ENCODE data around the gene NTM. TPM values are rescaled to one million over a fixed set of nuclear protein-coding genes. Genes with fewer than 3 reads are reported as not detected.

NTM gene
- polyA plus RNA-seq, 1 donor from 2014 or later: 39.4 TPM

DNA sequence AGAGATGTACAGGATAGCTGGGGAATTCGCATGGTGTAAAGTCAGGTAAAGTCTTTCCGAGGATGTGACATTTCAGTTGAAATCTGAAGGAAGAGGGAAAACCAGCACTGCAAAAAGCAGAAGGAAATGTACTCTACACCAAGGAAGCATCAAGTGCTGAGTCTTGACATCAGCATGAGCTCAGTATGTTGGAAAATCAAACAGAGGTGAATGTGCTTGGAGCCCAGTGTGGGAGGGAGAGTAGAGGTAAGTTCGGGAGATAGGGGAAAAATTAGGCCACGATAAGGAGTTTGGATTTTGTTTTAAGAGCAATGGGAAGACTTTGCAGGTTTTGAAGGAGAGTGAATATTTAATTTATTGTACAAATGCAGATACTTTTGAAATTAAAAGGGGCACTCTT lies 484.0 kb downstream of the NTM start:
- Histone ChIP-seq H2AFZ (ENCODE audit: low read depth, low read length) (no peak overlapping the region), H4K20me1 (ENCODE audit: insufficient read depth) (no peaks in the 10 kb centered on the region), H3K79me2 (replicated peaks; ENCODE audit: insufficient read depth, low read length) (no peaks in the 10 kb centered on the region), H3K36me3 (ENCODE audit: insufficient read depth, low read length) (no peaks in the 10 kb centered on the region), H3K27ac (ENCODE audit: low read length) (no peak overlapping the region), H3K4me2 (ENCODE audit: low read length) (no peak overlapping the region), H3K9ac (ENCODE audit: low read length) (no peak overlapping the region), H3K9me2 (ENCODE audit: insufficient read depth, low read length) (no peaks in the 10 kb centered on the region), H3K9me3 (ENCODE audit: low read length) (no peaks in the 10 kb centered on the region), H3K27me3 (ENCODE audit: insufficient read depth, low read depth, low read length) (no peaks in the 10 kb centered on the region), H3F3A (ENCODE audit: insufficient read depth, low read length, poor library complexity, severe bottlenecking) (no peaks in the 10 kb centered on the region), H3K4me3 (ENCODE audit: low read length) (no peak overlapping the region)
- no peak for TF ChIP-seq EZH2 (IDR thresholded peaks at IDR 0.05; ENCODE audit: borderline replicate concordance, insufficient read depth, low read length, poor library complexity, severe bottlenecking)
- TF ChIP-seq SMC3 (conservative IDR thresholded peaks at IDR 0.05; ENCODE audit: poor library complexity): no peak
- TF ChIP-seq TAF1 (IDR thresholded peaks at IDR 0.05; ENCODE audit: low read depth): no peak
- no peak for TF ChIP-seq RAD21 (conservative IDR thresholded peaks at IDR 0.05)
- TF ChIP-seq, protein P1, sequence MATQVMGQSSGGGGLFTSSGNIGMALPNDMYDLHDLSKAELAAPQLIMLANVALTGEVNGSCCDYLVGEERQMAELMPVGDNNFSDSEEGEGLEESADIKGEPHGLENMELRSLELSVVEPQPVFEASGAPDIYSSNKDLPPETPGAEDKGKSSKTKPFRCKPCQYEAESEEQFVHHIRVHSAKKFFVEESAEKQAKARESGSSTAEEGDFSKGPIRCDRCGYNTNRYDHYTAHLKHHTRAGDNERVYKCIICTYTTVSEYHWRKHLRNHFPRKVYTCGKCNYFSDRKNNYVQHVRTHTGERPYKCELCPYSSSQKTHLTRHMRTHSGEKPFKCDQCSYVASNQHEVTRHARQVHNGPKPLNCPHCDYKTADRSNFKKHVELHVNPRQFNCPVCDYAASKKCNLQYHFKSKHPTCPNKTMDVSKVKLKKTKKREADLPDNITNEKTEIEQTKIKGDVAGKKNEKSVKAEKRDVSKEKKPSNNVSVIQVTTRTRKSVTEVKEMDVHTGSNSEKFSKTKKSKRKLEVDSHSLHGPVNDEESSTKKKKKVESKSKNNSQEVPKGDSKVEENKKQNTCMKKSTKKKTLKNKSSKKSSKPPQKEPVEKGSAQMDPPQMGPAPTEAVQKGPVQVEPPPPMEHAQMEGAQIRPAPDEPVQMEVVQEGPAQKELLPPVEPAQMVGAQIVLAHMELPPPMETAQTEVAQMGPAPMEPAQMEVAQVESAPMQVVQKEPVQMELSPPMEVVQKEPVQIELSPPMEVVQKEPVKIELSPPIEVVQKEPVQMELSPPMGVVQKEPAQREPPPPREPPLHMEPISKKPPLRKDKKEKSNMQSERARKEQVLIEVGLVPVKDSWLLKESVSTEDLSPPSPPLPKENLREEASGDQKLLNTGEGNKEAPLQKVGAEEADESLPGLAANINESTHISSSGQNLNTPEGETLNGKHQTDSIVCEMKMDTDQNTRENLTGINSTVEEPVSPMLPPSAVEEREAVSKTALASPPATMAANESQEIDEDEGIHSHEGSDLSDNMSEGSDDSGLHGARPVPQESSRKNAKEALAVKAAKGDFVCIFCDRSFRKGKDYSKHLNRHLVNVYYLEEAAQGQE (IDR thresholded peaks at IDR 0.05; ENCODE audit: borderline replicate concordance): no peak
- TF ChIP-seq POLR2AphosphoS5 (IDR thresholded peaks at IDR 0.05): no peak
- no peak for TF ChIP-seq EP300 (conservative IDR thresholded peaks at IDR 0.05; ENCODE audit: poor library complexity, severe bottlenecking)
- TF ChIP-seq, protein P2, sequence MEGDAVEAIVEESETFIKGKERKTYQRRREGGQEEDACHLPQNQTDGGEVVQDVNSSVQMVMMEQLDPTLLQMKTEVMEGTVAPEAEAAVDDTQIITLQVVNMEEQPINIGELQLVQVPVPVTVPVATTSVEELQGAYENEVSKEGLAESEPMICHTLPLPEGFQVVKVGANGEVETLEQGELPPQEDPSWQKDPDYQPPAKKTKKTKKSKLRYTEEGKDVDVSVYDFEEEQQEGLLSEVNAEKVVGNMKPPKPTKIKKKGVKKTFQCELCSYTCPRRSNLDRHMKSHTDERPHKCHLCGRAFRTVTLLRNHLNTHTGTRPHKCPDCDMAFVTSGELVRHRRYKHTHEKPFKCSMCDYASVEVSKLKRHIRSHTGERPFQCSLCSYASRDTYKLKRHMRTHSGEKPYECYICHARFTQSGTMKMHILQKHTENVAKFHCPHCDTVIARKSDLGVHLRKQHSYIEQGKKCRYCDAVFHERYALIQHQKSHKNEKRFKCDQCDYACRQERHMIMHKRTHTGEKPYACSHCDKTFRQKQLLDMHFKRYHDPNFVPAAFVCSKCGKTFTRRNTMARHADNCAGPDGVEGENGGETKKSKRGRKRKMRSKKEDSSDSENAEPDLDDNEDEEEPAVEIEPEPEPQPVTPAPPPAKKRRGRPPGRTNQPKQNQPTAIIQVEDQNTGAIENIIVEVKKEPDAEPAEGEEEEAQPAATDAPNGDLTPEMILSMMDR (IDR thresholded peaks at IDR 0.05; ENCODE audit: poor library complexity, severe bottlenecking): no peak
- TF ChIP-seq MXI1 (conservative IDR thresholded peaks at IDR 0.05; ENCODE audit: poor library complexity, severe bottlenecking): no peak

GRCh38 chr11:131855320-131855719 lies 484.9 kb downstream of the NTM start:
- Histone ChIP-seq H4K20me1 (ENCODE audit: insufficient read depth) (no peaks in the 10 kb centered on the region), H3F3A (ENCODE audit: insufficient read depth, low read length, poor library complexity, severe bottlenecking) (no peaks in the 10 kb centered on the region), H2AFZ (ENCODE audit: low read depth, low read length) (no peak overlapping the region), H3K36me3 (ENCODE audit: insufficient read depth, low read length) (no peaks in the 10 kb centered on the region), H3K27me3 (ENCODE audit: insufficient read depth, low read depth, low read length) (no peaks in the 10 kb centered on the region), H3K27ac (ENCODE audit: low read length) (no peak overlapping the region), H3K79me2 (replicated peaks; ENCODE audit: insufficient read depth, low read length) (no peaks in the 10 kb centered on the region), H3K4me3 (ENCODE audit: low read length) (no peak overlapping the region), H3K9me2 (ENCODE audit: insufficient read depth, low read length) (no peaks in the 10 kb centered on the region), H3K4me2 (ENCODE audit: low read length) (no peak overlapping the region), H3K9me3 (ENCODE audit: low read length) (no peaks in the 10 kb centered on the region), H3K9ac (ENCODE audit: low read length) (no peak overlapping the region)
- TF ChIP-seq, protein P1 (IDR thresholded peaks at IDR 0.05; ENCODE audit: borderline replicate concordance): no peak
- TF ChIP-seq POLR2AphosphoS5 (IDR thresholded peaks at IDR 0.05) (no peak), RAD21 (conservative IDR thresholded peaks at IDR 0.05) (no peak), SMC3 (conservative IDR thresholded peaks at IDR 0.05; ENCODE audit: poor library complexity) (no peak), TAF1 (IDR thresholded peaks at IDR 0.05; ENCODE audit: low read depth) (no peak), EZH2 (IDR thresholded peaks at IDR 0.05; ENCODE audit: borderline replicate concordance, insufficient read depth, low read length, poor library complexity, severe bottlenecking) (no peak), MXI1 (conservative IDR thresholded peaks at IDR 0.05; ENCODE audit: poor library complexity, severe bottlenecking) (no peak), EP300 (conservative IDR thresholded peaks at IDR 0.05; ENCODE audit: poor library complexity, severe bottlenecking) (no peak)
- TF ChIP-seq, protein P2 (IDR thresholded peaks at IDR 0.05; ENCODE audit: poor library complexity, severe bottlenecking): no peak

All from neural cell (in vitro differentiated cells).